Spleen (tissue), 7 donors: ENCODE measurements around the gene P3H1.

Experiments
- POLR2A ChIP-seq, 3 donors: fragments of 450-650 bp; IDR thresholded peaks; one replicate each; pipeline ENCODE4 v1.5.1; 2017; ENCODE audit warnings: antibody characterized with exemption in 3 of 3, mild to moderate bottlenecking in 1 of 3
- POLR2AphosphoS5 ChIP-seq, 3 donors: sonication (generic); formaldehyde crosslinking; IDR thresholded peaks; one replicate each; pipeline ENCODE4 v1.5.1; 2017; ENCODE audit warnings: antibody characterized with exemption in 3 of 3
- TF ChIP-seq, protein P1 (sequence below), 11 experiments: fragments of 200-600 bp in 7 of 11; fragments of 450-650 bp in 4 of 11; sonication (generic) in 4 of 11; IDR thresholded peaks in 8 of 11; conservative IDR thresholded peaks in 3 of 11; 1 replicate in 7 of 11; 2 replicates in 4 of 11; pipeline versions ENCODE4 v1.4.0 to v1.8.0; 2016 to 2021; ENCODE audit warnings: antibody characterized with exemption in 11 of 11, inconsistent platforms in 4 of 11, mild to moderate bottlenecking in 1 of 11
- donor health status: DM: no; HTN: no; CAD: no; lungs with moderate emphysema.
- donor health status: DM: no; HTN: no; CAD: no.
- donor health status: DM: no; HTN: no; CAD: no.

DNA sequence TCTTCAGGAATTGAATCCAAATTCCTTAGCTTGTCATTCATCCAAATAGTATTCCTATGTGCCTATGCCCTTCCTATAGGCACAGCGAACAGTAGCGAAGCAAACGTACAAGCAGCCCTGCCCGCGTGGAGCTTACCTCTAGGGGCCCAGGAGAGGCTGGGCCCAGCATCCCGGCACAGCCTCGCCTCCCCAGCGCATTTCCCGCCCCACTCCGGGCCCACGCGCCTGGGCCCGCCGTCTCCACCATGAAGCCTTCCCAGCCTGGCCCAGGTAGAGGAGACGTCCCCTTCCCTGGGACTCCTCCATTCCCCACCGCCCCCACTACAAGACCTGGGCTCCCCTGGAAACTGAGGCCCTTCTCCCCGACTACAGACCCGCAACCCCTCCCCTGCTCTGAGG, 17.7 kb upstream of the P3H1 start:
- TF ChIP-seq POLR2A (IDR thresholded peaks at IDR 0.05) (no peak), POLR2AphosphoS5 (IDR thresholded peaks at IDR 0.05) (no peak)
- TF ChIP-seq, protein P1, sequence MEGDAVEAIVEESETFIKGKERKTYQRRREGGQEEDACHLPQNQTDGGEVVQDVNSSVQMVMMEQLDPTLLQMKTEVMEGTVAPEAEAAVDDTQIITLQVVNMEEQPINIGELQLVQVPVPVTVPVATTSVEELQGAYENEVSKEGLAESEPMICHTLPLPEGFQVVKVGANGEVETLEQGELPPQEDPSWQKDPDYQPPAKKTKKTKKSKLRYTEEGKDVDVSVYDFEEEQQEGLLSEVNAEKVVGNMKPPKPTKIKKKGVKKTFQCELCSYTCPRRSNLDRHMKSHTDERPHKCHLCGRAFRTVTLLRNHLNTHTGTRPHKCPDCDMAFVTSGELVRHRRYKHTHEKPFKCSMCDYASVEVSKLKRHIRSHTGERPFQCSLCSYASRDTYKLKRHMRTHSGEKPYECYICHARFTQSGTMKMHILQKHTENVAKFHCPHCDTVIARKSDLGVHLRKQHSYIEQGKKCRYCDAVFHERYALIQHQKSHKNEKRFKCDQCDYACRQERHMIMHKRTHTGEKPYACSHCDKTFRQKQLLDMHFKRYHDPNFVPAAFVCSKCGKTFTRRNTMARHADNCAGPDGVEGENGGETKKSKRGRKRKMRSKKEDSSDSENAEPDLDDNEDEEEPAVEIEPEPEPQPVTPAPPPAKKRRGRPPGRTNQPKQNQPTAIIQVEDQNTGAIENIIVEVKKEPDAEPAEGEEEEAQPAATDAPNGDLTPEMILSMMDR (IDR thresholded peaks at IDR 0.05 in 8 of 11, conservative IDR thresholded peaks at IDR 0.05 in 3 of 11) = no peak
